RWPE2 (cell line): Measurements from ENCODE around the gene UFC1.

ENCODE experiments used
- ATAC-seq: fragments of 200-7000 bp; cut with Tn5 transposase; 3 replicates; pipeline ENCODE4 v1.9.1; 2021; ENCODE audit warnings: low read depth
- DNase-seq: peaks from one replicate; pipeline ENCODE4 v3.0.0-alpha.2; 2020; ENCODE audit warnings: low spot score
- H3K27ac ChIP-seq: fragments of 450-650 bp; 2 replicates; pipeline ENCODE4 v1.5.1; 2017; ENCODE audit warnings: mild to moderate bottlenecking; ENCODE audit not compliant: poor library complexity, severe bottlenecking
- H3K27me3 ChIP-seq: fragments of 250-450 bp; sonication (Bioruptor Pico); 2 replicates; pipeline ENCODE4 v1.5.1; 2021; ENCODE audit warnings: mild to moderate bottlenecking, moderate library complexity; ENCODE audit not compliant: insufficient read depth, poor library complexity, severe bottlenecking
- H3K36me3 ChIP-seq: fragments of 250-450 bp; sonication (Bioruptor Pico); 2 replicates; pipeline ENCODE4 v1.5.1; 2020; ENCODE audit warnings: low read depth, mild to moderate bottlenecking, moderate library complexity
- H3K4me1 ChIP-seq: fragments of 250-450 bp; sonication (Bioruptor Pico); 2 replicates; pipeline ENCODE4 v1.5.1; 2021; ENCODE audit warnings: mild to moderate bottlenecking, moderate library complexity; ENCODE audit not compliant: insufficient read depth, poor library complexity, severe bottlenecking
- H3K4me3 ChIP-seq: fragments of 250-450 bp; sonication (Bioruptor Pico); 2 replicates; pipeline ENCODE4 v1.5.1; 2021; ENCODE audit warnings: mild to moderate bottlenecking, moderate library complexity; ENCODE audit not compliant: severe bottlenecking
- H3K9me3 ChIP-seq: fragments of 250-450 bp; sonication (Bioruptor Pico); 2 replicates; pipeline ENCODE4 v1.5.1; 2021; ENCODE audit warnings: mild to moderate bottlenecking, moderate library complexity; ENCODE audit not compliant: severe bottlenecking
- CTCF ChIP-seq: fragments of 450-650 bp; IDR thresholded peaks from one replicate; pipeline ENCODE4 v1.5.1; 2017; ENCODE audit warnings: mild to moderate bottlenecking, moderate library complexity; ENCODE audit not compliant: poor library complexity, severe bottlenecking

Gene UFC1

GRCh38 chr1:161162806-161163205, 9.0 kb downstream of the UFC1 start:
- H3K9me3 ChIP-seq, result no peaks in the 10 kb centered on the region
- H3K27ac ChIP-seq, result no peak overlapping the region
- H3K4me3 ChIP-seq, result no peak overlapping the region
- no peak for ATAC-seq
- TF ChIP-seq CTCF, result no peak
- no peak for DNase-seq
- no peaks in the 10 kb centered on the region for H3K4me1 ChIP-seq
- H3K27me3 ChIP-seq, result no peaks in the 10 kb centered on the region
- H3K36me3 ChIP-seq, result peaks cover 20% of the 10 kb centered on the region

- ATAC-seq, result no peak
- no peak for TF ChIP-seq CTCF
- Histone ChIP-seq H3K4me3 (no peak overlapping the region), H3K27ac (no peak overlapping the region), H3K36me3 (peaks cover 20% of the 10 kb centered on the region), H3K27me3 (no peaks in the 10 kb centered on the region), H3K9me3 (no peaks in the 10 kb centered on the region), H3K4me1 (no peaks in the 10 kb centered on the region)
- DNase-seq, result no peak
Measured at GRCh38 chr1:161163793-161164192, 10.0 kb downstream of the UFC1 start.

DNA sequence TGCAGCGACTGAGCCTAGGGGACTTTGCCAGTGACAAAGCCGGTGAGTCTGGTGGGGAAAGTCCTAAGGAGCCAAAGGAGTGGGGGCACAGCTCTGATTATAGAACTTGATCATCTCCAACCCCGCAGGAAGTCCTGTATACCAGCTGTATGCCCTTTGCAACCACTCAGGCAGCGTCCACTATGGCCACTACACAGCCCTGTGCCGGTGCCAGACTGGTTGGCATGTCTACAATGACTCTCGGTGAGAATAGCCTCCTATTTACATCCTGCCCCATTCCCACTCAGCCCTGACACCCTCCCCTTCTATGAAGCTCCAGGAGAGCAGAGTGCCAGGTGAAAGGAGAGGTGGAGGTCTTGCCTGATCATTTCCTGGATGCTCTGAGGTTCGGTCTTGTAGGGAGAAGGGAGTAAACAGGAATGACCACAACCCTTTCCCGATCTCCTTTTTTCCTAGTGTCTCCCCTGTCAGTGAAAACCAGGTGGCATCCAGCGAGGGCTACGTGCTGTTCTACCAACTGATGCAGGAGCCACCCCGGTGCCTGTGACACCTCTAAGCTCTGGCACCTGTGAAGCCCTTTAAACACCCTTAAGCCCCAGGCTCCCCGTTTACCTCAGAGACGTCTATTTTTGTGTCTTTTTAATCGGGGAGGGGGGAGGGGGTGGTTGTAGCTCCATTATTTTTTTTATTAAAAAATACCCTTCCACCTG, 11.3 kb downstream of the UFC1 start:
- Histone ChIP-seq H3K27me3 (no peaks in the 10 kb centered on the region), H3K4me1 (no peaks in the 10 kb centered on the region), H3K9me3 (no peaks in the 10 kb centered on the region), H3K36me3 (peaks cover 20% of the 10 kb centered on the region), H3K4me3 (no peak overlapping the region), H3K27ac (peak overlapping the region; percentile 28)
- DNase-seq (no peak), ATAC-seq (no peak)
- no peak for TF ChIP-seq CTCF

DNA sequence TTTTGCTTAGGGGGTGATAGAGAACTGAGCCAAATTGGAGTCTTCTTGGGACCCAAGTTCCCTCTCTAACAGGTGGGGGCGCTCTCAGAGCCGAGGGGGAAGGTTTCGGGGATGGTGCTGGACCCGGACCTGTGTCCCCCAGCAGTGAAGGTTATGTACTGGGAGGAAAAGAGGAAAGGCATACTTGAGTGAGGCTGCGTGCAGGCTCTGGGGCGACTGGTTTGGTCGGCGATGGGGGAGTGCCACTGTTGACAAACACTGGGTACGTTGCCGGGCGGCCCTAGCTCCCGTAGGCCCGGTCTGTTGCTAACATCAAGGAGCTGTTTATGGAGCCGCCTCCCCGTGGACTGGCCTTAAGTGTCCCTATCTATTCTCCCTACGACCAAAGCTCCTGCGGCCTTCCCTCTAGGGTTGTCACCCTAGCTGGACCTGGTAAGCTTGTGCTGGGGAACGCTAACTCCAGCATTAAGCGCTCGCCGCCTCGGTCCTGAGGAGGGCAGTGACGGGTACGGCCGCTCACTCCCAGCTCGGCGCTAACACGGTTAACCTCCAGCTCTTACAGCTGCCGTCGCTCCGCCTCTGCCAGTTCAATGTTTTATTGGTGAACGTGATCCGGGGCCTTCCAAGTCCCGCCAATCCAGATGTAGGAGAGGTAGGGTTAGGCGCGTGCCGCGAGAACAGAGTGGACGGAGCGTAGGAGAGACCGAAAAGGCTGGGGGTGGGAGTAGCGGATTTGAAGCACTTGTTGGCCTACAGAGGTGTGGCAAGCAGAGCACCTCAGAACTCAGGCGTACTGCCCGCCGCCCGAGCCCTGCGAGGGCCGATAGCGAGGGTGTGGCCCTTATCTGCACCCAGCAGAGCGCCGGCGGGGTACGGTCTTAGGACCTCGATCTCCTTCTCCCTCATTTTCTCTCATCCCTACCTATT, 12.2 kb downstream of the UFC1 start, which contains the start of gene PPOX:
TSS of gene PPOX (plus strand) at position 685 of the 927 bp plus-strand sequence. CDS start 422 bp downstream, outside the sequence.
- peak; percentile 46 for TF ChIP-seq CTCF
- no peaks in the 10 kb centered on the region for H3K9me3 ChIP-seq
- peak within 1 kb of the TSS; percentile 61 for H3K4me3 ChIP-seq
- no peaks in the 10 kb centered on the region for H3K4me1 ChIP-seq
- ATAC-seq (peak; percentile 95), DNase-seq (peak; percentile 97)
- peaks cover 21% of the 10 kb centered on the region for H3K36me3 ChIP-seq
- peak within 1 kb of the TSS; percentile 28 for H3K27ac ChIP-seq
- H3K27me3 ChIP-seq, result no peaks in the 10 kb centered on the region
